HCT116 (cell line): ENCODE data around the gene SDF2. TPM values are rescaled to one million over a fixed set of nuclear protein-coding genes. Genes with fewer than 3 reads are reported as not detected.

Experiments
- ATAC-seq: fragments of 200-7000 bp; cut with Tn5 transposase; 2 replicates; pipeline ENCODE4 v1.9.1; 2020; ENCODE audit warnings: mild to moderate bottlenecking, moderate library complexity
- BruUV-seq: library from RNA; stranded (reverse); fragments of 400-500 nt; replicated peaks from 2 replicates; lab custom pipeline; 2021; lab: Mats Ljungman, UMichigan
- CTCF ChIA-PET: fragments of 300-600 bp; sonication (Branson Sonifier 250); formaldehyde crosslinking; loops from one replicate; lab custom pipeline; 2021; ENCODE audit warnings: antibody characterized with exemption; lab: Charles Lee
- POLR2A ChIA-PET: fragments of 300-600, 350-600 bp; sonication (Branson Sonifier 250); formaldehyde crosslinking; loops from one replicate; lab custom pipeline; 2021; ENCODE audit warnings: antibody characterized with exemption; lab: Charles Lee
- RAD21 ChIA-PET, 2 experiments: fragments of 300-600 bp; sonication (Branson Sonifier 250); formaldehyde crosslinking; loops; one replicate each; lab custom pipeline; 2023; ENCODE audit warnings: low total read pairs in 2 of 2; ENCODE audit not compliant: uncharacterized antibody in 2 of 2, unreplicated experiment in 2 of 2, low non-redundant PET in 1 of 2; lab: Charles Lee
- DNase-seq: peaks from one replicate; pipeline ENCODE4 v3.0.0-alpha.2; 2010; ENCODE audit warnings: low read depth, low spot score
- H2AFZ ChIP-seq: fragments of 200-600 bp; shearing (Covaris generic), sonication (generic); 2 replicates; pipeline ENCODE4 v1.6.1; 2017; ENCODE audit warnings: low read depth, mixed run types, mixed read lengths, antibody characterized with exemption, low read length; ENCODE audit not compliant: poor library complexity, severe bottlenecking
- H3K27ac ChIP-seq: 2 replicates; pipeline ENCODE4 v1.5.1; 2012; ENCODE audit warnings: low read depth, low read length
- H3K27me3 ChIP-seq: fragments of 200-600 bp; sonication (generic); 2 replicates; pipeline ENCODE4 v1.6.1; 2016; ENCODE audit warnings: mixed run types, low read length, mixed read lengths; ENCODE audit not compliant: insufficient read depth
- H3K36me3 ChIP-seq, 2 experiments: fragments of 200-500 bp in 1 of 2; fragments of 200-600 bp in 1 of 2; sonication (Bioruptor generic) in 1 of 2; sonication (generic) in 1 of 2; 2 replicates each; pipeline versions ENCODE4 v1.5.1 to v1.6.1; 2014 to 2016; ENCODE audit warnings: low read length in 2 of 2, inconsistent platforms in 1 of 2, mixed read lengths in 1 of 2, mixed run types in 1 of 2; ENCODE audit not compliant: insufficient read depth in 2 of 2, control insufficient read depth in 1 of 2
- H3K4me1 ChIP-seq, 2 experiments: fragments of 200-600 bp in 1 of 2; sonication (generic) in 1 of 2; 2 replicates each; pipeline versions ENCODE4 v1.5.1 to v1.6.1; 2012 to 2017; ENCODE audit warnings: low read length in 2 of 2, inconsistent platforms in 1 of 2, mild to moderate bottlenecking in 1 of 2, mixed read lengths in 1 of 2, mixed run types in 1 of 2, moderate library complexity in 1 of 2; ENCODE audit not compliant: insufficient read depth in 2 of 2, control insufficient read depth in 1 of 2
- H3K4me2 ChIP-seq: fragments of 200-600 bp; sonication (generic); 2 replicates; pipeline ENCODE4 v1.6.1; 2017; ENCODE audit warnings: mixed run types, low read length, mixed read lengths
- H3K4me3 ChIP-seq, 2 experiments: fragments of 200-600 bp in 1 of 2; sonication (generic) in 1 of 2; replicated peaks in 1 of 2; 2 replicates each; pipeline ENCODE4 v1.5.1; 2011 to 2016; ENCODE audit warnings: low read length in 2 of 2, control low read depth in 1 of 2, low read depth in 1 of 2, mild to moderate bottlenecking in 1 of 2, mixed read lengths in 1 of 2, mixed run types in 1 of 2
- H3K79me2 ChIP-seq: fragments of 200-600 bp; sonication (generic); 2 replicates; pipeline ENCODE4 v1.6.1; 2017; ENCODE audit warnings: mild to moderate bottlenecking, mixed run types, low read length, moderate library complexity, mixed read lengths; ENCODE audit not compliant: insufficient read depth
- H3K9ac ChIP-seq: fragments of 200-600 bp; sonication (generic); 2 replicates; pipeline ENCODE4 v1.6.1; 2016; ENCODE audit warnings: low read length, mixed read lengths
- H3K9me2 ChIP-seq: fragments of 200-600 bp; sonication (generic), shearing (Covaris generic); 2 replicates; pipeline ENCODE4 v1.6.1; 2017; ENCODE audit warnings: mixed run types, mild to moderate bottlenecking, moderate library complexity; ENCODE audit not compliant: insufficient read depth
- H3K9me3 ChIP-seq, 2 experiments: fragments of 200-500 bp in 1 of 2; fragments of 200-600 bp in 1 of 2; sonication (Bioruptor generic) in 1 of 2; sonication (generic) in 1 of 2; 2 replicates each; pipeline ENCODE4 v1.6.1; 2014 to 2017; ENCODE audit warnings: low read length in 2 of 2, mixed read lengths in 2 of 2, inconsistent platforms in 1 of 2, low read depth in 1 of 2, mild to moderate bottlenecking in 1 of 2, mixed run types in 1 of 2, moderate library complexity in 1 of 2; ENCODE audit not compliant: control insufficient read depth in 1 of 2, insufficient read depth in 1 of 2
- H4K20me1 ChIP-seq: fragments of 200-600 bp; sonication (generic), shearing (Covaris generic); 2 replicates; pipeline ENCODE4 v1.6.1; 2017; ENCODE audit warnings: mixed run types, mild to moderate bottlenecking, moderate library complexity; ENCODE audit not compliant: insufficient read depth
- CEBPB ChIP-seq: IDR thresholded peaks from 2 replicates; pipeline ENCODE4 v1.6.1; 2012; ENCODE audit warnings: low read depth
- CTCF ChIP-seq, 3 experiments: fragments of 200-600 bp in 1 of 3; sonication (generic) in 1 of 3; IDR thresholded peaks in 2 of 3; conservative IDR thresholded peaks in 1 of 3; 2 replicates each; pipeline ENCODE4 v1.5.1; 2012 to 2017; ENCODE audit warnings: low read depth in 2 of 3, low read length in 2 of 3, antibody characterized with exemption in 1 of 3, borderline replicate concordance in 1 of 3, control low read depth in 1 of 3, mild to moderate bottlenecking in 1 of 3, mixed read lengths in 1 of 3, mixed run types in 1 of 3, moderate library complexity in 1 of 3; ENCODE audit not compliant: insufficient read depth in 1 of 3
- EGR1 ChIP-seq: IDR thresholded peaks from 2 replicates; pipeline ENCODE4 v1.6.1; 2012; ENCODE audit warnings: low read depth
- EZH2 ChIP-seq: fragments of 200-600 bp; sonication (generic); IDR thresholded peaks from 2 replicates; pipeline ENCODE4 v1.6.1; 2017; ENCODE audit warnings: antibody characterized with exemption, mixed run types
- EZH2phosphoT487 ChIP-seq: fragments of 200-600 bp; IDR thresholded peaks from 2 replicates; pipeline ENCODE4 v1.6.1; 2018; ENCODE audit warnings: antibody characterized with exemption, borderline replicate concordance
- FOSL1 ChIP-seq: IDR thresholded peaks from 2 replicates; pipeline ENCODE4 v1.6.1; 2012; ENCODE audit warnings: low read depth
- MAX ChIP-seq: IDR thresholded peaks from 2 replicates; pipeline ENCODE4 v1.6.1; 2012
- RAD21 ChIP-seq: IDR thresholded peaks from 2 replicates; pipeline ENCODE4 v1.6.1; 2012; ENCODE audit warnings: low read depth, mild to moderate bottlenecking
- TCF7L2 ChIP-seq: IDR thresholded peaks from 2 replicates; pipeline ENCODE4 v1.7.0; 2011; ENCODE audit warnings: borderline replicate concordance, inconsistent platforms; ENCODE audit not compliant: insufficient read depth, insufficient read length; ENCODE audit errors: extremely low read depth
- ZFX ChIP-seq: fragments of 450-650 bp; IDR thresholded peaks from 2 replicates; pipeline ENCODE4 v1.6.1; 2017
- ZNF274 ChIP-seq: fragments of 200-500 bp; sonication (Bioruptor generic); IDR thresholded peaks from 2 replicates; pipeline ENCODE4 v1.6.1; 2014; ENCODE audit warnings: mild to moderate bottlenecking, low read depth, low read length, inconsistent platforms
- intact Hi-C: fragments of 100-400 bp; cut with micrococcal nuclease; formaldehyde crosslinking; loops from 2 replicates; pipeline ENCODE4 v1.10.0; 2022
- total RNA-seq: library from RNA; stranded (reverse); gene quantifications from one replicate; pipeline ENCODE4 v1.2.1, GENCODE V29; 2021; ENCODE audit not compliant: unreplicated experiment
- TF ChIP-seq, protein P1 (sequence below): IDR thresholded peaks from 2 replicates; pipeline ENCODE4 v1.6.1; 2011; ENCODE audit warnings: mild to moderate bottlenecking, low read length, moderate library complexity; ENCODE audit not compliant: insufficient replicate concordance; ENCODE audit errors: extremely low read depth
- TF ChIP-seq, protein P2 (sequence below): IDR thresholded peaks from 2 replicates; pipeline ENCODE4 v1.6.1; 2012; ENCODE audit warnings: low read depth

The SDF2 gene
- total RNA-seq, 1 experiment from 2014 or later: 41.3 TPM

DNA sequence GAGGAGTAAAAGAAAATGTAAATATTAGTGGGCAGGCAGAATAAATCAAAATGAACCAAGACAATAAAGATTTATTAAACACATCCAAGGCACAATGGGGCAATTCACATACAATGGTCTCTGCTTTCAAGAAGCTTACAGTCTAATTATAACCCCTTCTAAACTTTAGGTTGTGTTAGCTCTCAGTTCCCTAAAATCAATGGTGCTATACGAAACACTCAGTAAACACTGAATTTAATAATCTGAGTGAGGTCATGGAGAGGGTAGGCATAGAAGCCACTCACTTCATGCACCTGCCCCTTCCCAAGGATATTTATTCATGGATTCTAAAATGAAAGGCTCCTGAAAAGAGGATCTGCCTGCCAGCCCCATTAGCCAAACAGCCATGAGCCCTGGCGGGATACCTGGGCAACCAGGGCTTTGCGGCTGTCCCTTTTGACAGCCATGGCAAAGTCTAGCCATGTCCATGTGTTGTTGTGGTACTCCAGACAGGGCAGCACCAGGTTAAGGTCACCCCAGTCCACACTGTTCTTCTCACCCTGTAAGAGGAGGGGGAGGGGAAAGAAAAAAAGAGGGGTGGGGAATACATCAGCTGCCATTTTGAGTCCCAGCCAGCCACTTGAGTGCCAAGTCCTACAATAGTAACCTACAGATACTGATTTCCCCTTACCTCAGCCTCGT is 46.3 kb downstream of the SDF2 start:
- DNase-seq (no peak), ATAC-seq (no peak)
- Histone ChIP-seq H4K20me1 (no peaks in the 10 kb centered on the region), H3K27ac (no peak overlapping the region), H2AFZ (no peak overlapping the region), H3K9me2 (no peaks in the 10 kb centered on the region), H3K9me3 (no peaks in the 10 kb centered on the region), H3K4me3 (no peak overlapping the region), H3K9ac (no peak overlapping the region), H3K79me2 (no peaks in the 10 kb centered on the region), H3K36me3 (peaks cover 64 to 74% of the 10 kb centered on the region in 2 experiments), H3K4me1 (no peaks in the 10 kb centered on the region), H3K27me3 (no peaks in the 10 kb centered on the region), H3K4me2 (no peak overlapping the region)
- intact Hi-C loops: no loop called here
- CTCF ChIA-PET: no interaction called here
- TF ChIP-seq ZFX (no peak), EZH2 (no peak), TCF7L2 (no peak), FOSL1 (no peak), CTCF (IDR thresholded peaks at IDR 0.05 in 2 of 3, conservative IDR thresholded peaks at IDR 0.05 in 1 of 3; ENCODE audit: borderline replicate concordance in 1 of 3, insufficient read depth in 1 of 3, low read depth in 2 of 3, low read length in 2 of 3) (no peak), EZH2phosphoT487 (no peak), MAX (no peak), ZNF274 (no peak), EGR1 (no peak), RAD21 (no peak), CEBPB (no peak)
- TF ChIP-seq, protein P1, sequence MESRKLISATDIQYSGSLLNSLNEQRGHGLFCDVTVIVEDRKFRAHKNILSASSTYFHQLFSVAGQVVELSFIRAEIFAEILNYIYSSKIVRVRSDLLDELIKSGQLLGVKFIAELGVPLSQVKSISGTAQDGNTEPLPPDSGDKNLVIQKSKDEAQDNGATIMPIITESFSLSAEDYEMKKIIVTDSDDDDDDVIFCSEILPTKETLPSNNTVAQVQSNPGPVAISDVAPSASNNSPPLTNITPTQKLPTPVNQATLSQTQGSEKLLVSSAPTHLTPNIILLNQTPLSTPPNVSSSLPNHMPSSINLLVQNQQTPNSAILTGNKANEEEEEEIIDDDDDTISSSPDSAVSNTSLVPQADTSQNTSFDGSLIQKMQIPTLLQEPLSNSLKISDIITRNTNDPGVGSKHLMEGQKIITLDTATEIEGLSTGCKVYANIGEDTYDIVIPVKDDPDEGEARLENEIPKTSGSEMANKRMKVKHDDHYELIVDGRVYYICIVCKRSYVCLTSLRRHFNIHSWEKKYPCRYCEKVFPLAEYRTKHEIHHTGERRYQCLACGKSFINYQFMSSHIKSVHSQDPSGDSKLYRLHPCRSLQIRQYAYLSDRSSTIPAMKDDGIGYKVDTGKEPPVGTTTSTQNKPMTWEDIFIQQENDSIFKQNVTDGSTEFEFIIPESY: no peak
- TF ChIP-seq, protein P2, sequence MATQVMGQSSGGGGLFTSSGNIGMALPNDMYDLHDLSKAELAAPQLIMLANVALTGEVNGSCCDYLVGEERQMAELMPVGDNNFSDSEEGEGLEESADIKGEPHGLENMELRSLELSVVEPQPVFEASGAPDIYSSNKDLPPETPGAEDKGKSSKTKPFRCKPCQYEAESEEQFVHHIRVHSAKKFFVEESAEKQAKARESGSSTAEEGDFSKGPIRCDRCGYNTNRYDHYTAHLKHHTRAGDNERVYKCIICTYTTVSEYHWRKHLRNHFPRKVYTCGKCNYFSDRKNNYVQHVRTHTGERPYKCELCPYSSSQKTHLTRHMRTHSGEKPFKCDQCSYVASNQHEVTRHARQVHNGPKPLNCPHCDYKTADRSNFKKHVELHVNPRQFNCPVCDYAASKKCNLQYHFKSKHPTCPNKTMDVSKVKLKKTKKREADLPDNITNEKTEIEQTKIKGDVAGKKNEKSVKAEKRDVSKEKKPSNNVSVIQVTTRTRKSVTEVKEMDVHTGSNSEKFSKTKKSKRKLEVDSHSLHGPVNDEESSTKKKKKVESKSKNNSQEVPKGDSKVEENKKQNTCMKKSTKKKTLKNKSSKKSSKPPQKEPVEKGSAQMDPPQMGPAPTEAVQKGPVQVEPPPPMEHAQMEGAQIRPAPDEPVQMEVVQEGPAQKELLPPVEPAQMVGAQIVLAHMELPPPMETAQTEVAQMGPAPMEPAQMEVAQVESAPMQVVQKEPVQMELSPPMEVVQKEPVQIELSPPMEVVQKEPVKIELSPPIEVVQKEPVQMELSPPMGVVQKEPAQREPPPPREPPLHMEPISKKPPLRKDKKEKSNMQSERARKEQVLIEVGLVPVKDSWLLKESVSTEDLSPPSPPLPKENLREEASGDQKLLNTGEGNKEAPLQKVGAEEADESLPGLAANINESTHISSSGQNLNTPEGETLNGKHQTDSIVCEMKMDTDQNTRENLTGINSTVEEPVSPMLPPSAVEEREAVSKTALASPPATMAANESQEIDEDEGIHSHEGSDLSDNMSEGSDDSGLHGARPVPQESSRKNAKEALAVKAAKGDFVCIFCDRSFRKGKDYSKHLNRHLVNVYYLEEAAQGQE: no peak
- RAD21 ChIA-PET: no interaction called here
- POLR2A ChIA-PET: no interaction called here
- no TSS peak for BruUV-seq
